IMR-90 (cell line): ENCODE results near the gene EEPD1. TPM values are rescaled to one million over a fixed set of nuclear protein-coding genes. Genes with fewer than 3 reads are reported as not detected.

ENCODE experiments used
- ATAC-seq: fragments of 200-7000 bp; cut with Tn5 transposase; 2 replicates; pipeline ENCODE4 v1.9.1; 2020; ENCODE audit warnings: low read depth, mild to moderate bottlenecking, moderate library complexity
- BruUV-seq: library from RNA; stranded (reverse); fragments of 400-500 nt; replicated peaks from 2 replicates; lab custom pipeline; 2021; lab: Mats Ljungman, UMichigan
- CTCF ChIA-PET: fragments of 300-600 bp; formaldehyde crosslinking; extraction: SDS; loops from one replicate; lab custom pipeline; 2021; ENCODE audit warnings: antibody characterized with exemption; lab: Yijun Ruan, JAX
- POLR2A ChIA-PET: fragments of 300-600 bp; sonication (Branson Sonifier 250); formaldehyde crosslinking; loops from one replicate; lab custom pipeline; 2022; ENCODE audit warnings: antibody characterized with exemption; ENCODE audit not compliant: unreplicated experiment; lab: Charles Lee
- DNase-seq: peaks from one replicate; pipeline ENCODE4 v3.0.0; 2013
- H2AFZ ChIP-seq: replicated peaks from 2 replicates; pipeline ENCODE3; 2013; ENCODE audit warnings: low read length, mild to moderate bottlenecking; ENCODE audit not compliant: poor library complexity
- H2AK5ac ChIP-seq: 2 replicates; pipeline ENCODE4 v1.6.1; 2013; ENCODE audit warnings: low read depth, low read length, inconsistent platforms
- H2AK9ac ChIP-seq: replicated peaks from 2 replicates; pipeline ENCODE3; 2013; ENCODE audit warnings: mild to moderate bottlenecking, low read depth, low read length, moderate library complexity; ENCODE audit not compliant: poor library complexity
- H2BK120ac ChIP-seq: 2 replicates; pipeline ENCODE4 v1.6.1; 2013; ENCODE audit warnings: low read depth, low read length, inconsistent platforms
- H2BK15ac ChIP-seq: 3 replicates; pipeline ENCODE4 v1.6.1; 2013; ENCODE audit warnings: low read depth, low read length, inconsistent platforms
- H2BK20ac ChIP-seq: 2 replicates; pipeline ENCODE4 v1.6.1; 2013; ENCODE audit warnings: low read depth, mild to moderate bottlenecking, inconsistent platforms, low read length, moderate library complexity
- H2BK5ac ChIP-seq: 2 replicates; pipeline ENCODE4 v1.6.1; 2013; ENCODE audit warnings: mild to moderate bottlenecking, low read depth, low read length, inconsistent platforms; ENCODE audit not compliant: poor library complexity, severe bottlenecking
- H3K14ac ChIP-seq: replicated peaks from 2 replicates; pipeline ENCODE4 v1.6.1; 2013; ENCODE audit warnings: low read depth, low read length, inconsistent platforms
- H3K18ac ChIP-seq: 2 replicates; pipeline ENCODE4 v1.6.1; 2013; ENCODE audit warnings: low read depth, low read length, control low read depth
- H3K23ac ChIP-seq: 2 replicates; pipeline ENCODE4 v1.6.1; 2013; ENCODE audit warnings: low read depth, low read length, inconsistent platforms
- H3K27ac ChIP-seq: 2 replicates; pipeline ENCODE4 v1.5.1; 2013; ENCODE audit warnings: mild to moderate bottlenecking, control low read depth, low read length; ENCODE audit not compliant: insufficient read depth
- H3K27me3 ChIP-seq: 2 replicates; pipeline ENCODE4 v1.6.1; 2013; ENCODE audit warnings: low read length; ENCODE audit not compliant: control insufficient read depth, insufficient read depth
- H3K36me3 ChIP-seq: 2 replicates; pipeline ENCODE4 v1.6.1; 2013; ENCODE audit warnings: low read length, mixed read lengths; ENCODE audit not compliant: control insufficient read depth, insufficient read depth
- H3K4ac ChIP-seq: 2 replicates; pipeline ENCODE4 v1.6.1; 2013; ENCODE audit warnings: low read depth, low read length, inconsistent platforms
- H3K4me1 ChIP-seq: 2 replicates; pipeline ENCODE4 v1.6.1; 2013; ENCODE audit warnings: low read length, mixed read lengths; ENCODE audit not compliant: control insufficient read depth, insufficient read depth
- H3K4me2 ChIP-seq: 2 replicates; pipeline ENCODE4 v1.6.1; 2013; ENCODE audit warnings: low read depth, mild to moderate bottlenecking, control low read depth, low read length, moderate library complexity
- H3K4me3 ChIP-seq: 2 replicates; pipeline ENCODE4 v1.5.1; 2013; ENCODE audit warnings: low read depth, mild to moderate bottlenecking, control low read depth, low read length, moderate library complexity; ENCODE audit not compliant: insufficient read depth
- H3K56ac ChIP-seq: 2 replicates; pipeline ENCODE4 v1.6.1; 2013; ENCODE audit warnings: low read length, inconsistent platforms; ENCODE audit not compliant: insufficient read depth; ENCODE audit errors: extremely low read depth
- H3K79me1 ChIP-seq, 2 experiments: 2 replicates each; pipeline ENCODE4 v1.6.1; 2013; ENCODE audit warnings: low read length in 2 of 2, inconsistent platforms in 1 of 2, low read depth in 1 of 2
- H3K9ac ChIP-seq: 2 replicates; pipeline ENCODE4 v1.6.1; 2013; ENCODE audit warnings: low read depth, low read length, control low read depth
- H3K9me1 ChIP-seq: 2 replicates; pipeline ENCODE4 v1.6.1; 2013; ENCODE audit warnings: low read length, inconsistent platforms; ENCODE audit not compliant: insufficient read depth
- H3K9me3 ChIP-seq: 2 replicates; pipeline ENCODE4 v1.6.1; 2013; ENCODE audit warnings: low read length; ENCODE audit not compliant: control insufficient read depth, insufficient read depth
- H4K20me1 ChIP-seq: 2 replicates; pipeline ENCODE4 v1.6.1; 2013; ENCODE audit warnings: low read length, inconsistent platforms; ENCODE audit not compliant: insufficient read depth
- H4K5ac ChIP-seq: 2 replicates; pipeline ENCODE4 v1.6.1; 2013; ENCODE audit warnings: mild to moderate bottlenecking, low read depth, low read length, control low read depth
- H4K8ac ChIP-seq, 2 experiments: 2 replicates each; pipeline ENCODE4 v1.6.1; 2013; ENCODE audit warnings: low read depth in 2 of 2, low read length in 2 of 2, control low read depth in 1 of 2, inconsistent platforms in 1 of 2
- H4K91ac ChIP-seq: 2 replicates; pipeline ENCODE4 v1.6.1; 2013; ENCODE audit warnings: low read depth, low read length, inconsistent platforms; ENCODE audit not compliant: insufficient read depth
- BHLHE40 ChIP-seq: fragments of 150-350 bp; IDR thresholded peaks from 2 replicates; pipeline ENCODE4 v1.6.1; 2016; ENCODE audit warnings: mild to moderate bottlenecking, low read depth, low read length
- CEBPB ChIP-seq: IDR thresholded peaks from 2 replicates; pipeline ENCODE4 v1.6.1; 2012; ENCODE audit warnings: low read depth, low read length, improper control_type of control experiment
- CHD1 ChIP-seq: IDR thresholded peaks from 2 replicates; pipeline ENCODE4 v1.6.1; 2012; ENCODE audit warnings: low read depth, low read length, improper control_type of control experiment
- CTCF ChIP-seq: conservative IDR thresholded peaks from 2 replicates; pipeline ENCODE4 v1.5.1; 2012; ENCODE audit warnings: mild to moderate bottlenecking, low read depth, low read length, improper control_type of control experiment
- FOS ChIP-seq: fragments of 150-350 bp; IDR thresholded peaks from 2 replicates; pipeline ENCODE4 v1.6.1; 2016; ENCODE audit warnings: low read depth, low read length
- MAFK ChIP-seq: IDR thresholded peaks from 2 replicates; pipeline ENCODE4 v1.6.1; 2012; ENCODE audit warnings: low read depth, low read length, improper control_type of control experiment
- MAZ ChIP-seq: IDR thresholded peaks from 2 replicates; pipeline ENCODE4 v1.6.1; 2012; ENCODE audit warnings: low read depth, mild to moderate bottlenecking, low read length, improper control_type of control experiment, moderate library complexity, borderline replicate concordance
- MXI1 ChIP-seq: IDR thresholded peaks from 2 replicates; pipeline ENCODE4 v1.6.1; 2012; ENCODE audit warnings: low read depth, mild to moderate bottlenecking, low read length, moderate library complexity, borderline replicate concordance
- NFE2L2 ChIP-seq: fragments of 150-350 bp; IDR thresholded peaks from 2 replicates; pipeline ENCODE4 v1.6.1; 2016; ENCODE audit warnings: low read depth, mild to moderate bottlenecking, low read length
- POLR2A ChIP-seq: IDR thresholded peaks from 2 replicates; pipeline ENCODE4 v1.6.1; 2012; ENCODE audit warnings: mild to moderate bottlenecking, low read depth, low read length
- RAD21 ChIP-seq: IDR thresholded peaks from 2 replicates; pipeline ENCODE4 v1.6.1; 2012; ENCODE audit warnings: low read length, improper control_type of control experiment
- RCOR1 ChIP-seq: IDR thresholded peaks from 2 replicates; pipeline ENCODE4 v1.6.1; 2012; ENCODE audit warnings: mild to moderate bottlenecking, low read length, improper control_type of control experiment; ENCODE audit not compliant: insufficient replicate concordance
- RFX5 ChIP-seq: IDR thresholded peaks from 2 replicates; pipeline ENCODE4 v1.8.0; 2012; ENCODE audit warnings: low read depth, mild to moderate bottlenecking, low read length, moderate library complexity
- SMC3 ChIP-seq: fragments of 150-350 bp; IDR thresholded peaks from 2 replicates; pipeline ENCODE4 v1.6.1; 2016; ENCODE audit warnings: low read depth, mild to moderate bottlenecking, antibody characterized with exemption, low read length, moderate library complexity
- WGBS, 2 experiments: methylation state at CpG; one replicate each; pipeline versions ENCODE4 v1.1.5 to v1.1.7; 2013; ENCODE audit warnings: missing lambda C conversion rate in 2 of 2; ENCODE audit not compliant: insufficient read length in 1 of 2; ENCODE audit errors: extremely low coverage in 2 of 2; 5-methylcytosine and 5-hydroxymethylcytosine counted together
- dilution Hi-C: fragments of 300-500 bp; cut with HindIII; formaldehyde crosslinking; loops from one replicate; pipeline ENCODE4 v1.14.3; 2018; ENCODE audit warnings: low sequenced_read_pairs; ENCODE audit not compliant: unreplicated experiment
- in situ Hi-C: fragments of 300-500 bp; cut with MboI; formaldehyde crosslinking; loops from 3 replicates; pipeline ENCODE4 v1.14.3; 2019; ENCODE audit warnings: low sequenced_read_pairs, inconsistent platforms, mixed read lengths
- intact Hi-C: fragments of 100-400 bp; cut with micrococcal nuclease; formaldehyde crosslinking; loops from 2 replicates; pipeline ENCODE4 v1.10.0; 2022
- polyA plus RNA-seq, 3 experiments: library from polyadenylated mRNA; depleted of rRNA; stranded (reverse); fragments of >200 nt; gene quantifications; 2 replicates each; pipeline ENCODE4 v1.2.3, GENCODE V29; 2012; ENCODE audit warnings: low replicate concordance in 1 of 3
- total RNA-seq: library from RNA; depleted of rRNA; stranded (reverse); fragments of >200 nt; gene quantifications from 2 replicates; pipeline ENCODE4 v1.2.3, GENCODE V29; 2012
- TF ChIP-seq, protein P1 (sequence below): fragments of 150-350 bp; IDR thresholded peaks from 2 replicates; pipeline ENCODE4 v1.6.1; 2016; ENCODE audit warnings: low read depth, mild to moderate bottlenecking, low read length, moderate library complexity, borderline replicate concordance

Gene EEPD1
- total and polyA plus RNA-seq, 2 of the 4 experiments (the other 2 are of a cell fraction): 7.3 to 15.2 TPM

DNA sequence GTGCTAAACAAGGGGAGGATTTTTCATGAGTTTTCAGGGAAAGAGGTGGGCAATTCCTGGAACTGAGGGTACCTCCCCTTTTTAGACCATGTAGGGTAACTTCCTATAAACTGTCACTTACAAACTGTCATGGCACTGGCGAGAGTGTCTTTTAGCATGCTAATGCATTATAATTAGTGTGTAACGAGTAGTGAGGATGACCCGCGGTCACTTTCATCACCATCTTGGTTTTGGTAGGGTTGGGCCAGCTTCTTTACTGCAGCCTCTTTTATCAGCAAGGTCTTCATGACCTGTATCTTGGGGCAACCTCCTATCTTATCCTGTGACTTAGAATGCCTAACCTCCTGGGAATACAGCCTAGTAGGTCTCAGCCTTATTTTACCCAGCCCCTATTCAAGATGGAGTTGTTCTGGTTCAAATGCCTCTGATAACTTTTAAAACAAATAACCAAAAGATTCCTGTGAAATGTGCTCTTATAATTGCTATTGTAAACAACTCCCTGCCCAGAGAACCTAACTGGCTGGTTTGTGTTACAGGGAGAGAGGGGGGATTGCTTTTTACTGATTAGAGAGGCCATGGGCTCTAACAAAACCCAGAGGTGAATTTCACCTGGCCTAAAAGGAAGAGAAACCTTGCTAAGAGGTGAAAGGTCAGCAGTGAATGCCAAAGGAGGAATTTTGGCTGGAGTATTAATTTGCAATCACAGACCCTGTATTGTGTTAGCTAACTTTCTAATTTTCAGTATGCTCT is 64.3 kb downstream of the EEPD1 start:
- Histone ChIP-seq H3K27ac (no peak overlapping the region), H3K23ac (no peak overlapping the region), H4K8ac (peak overlapping the region in 1 of 2 experiments; percentile 40; a peak in 1 of 4 replicates), H3K56ac (no peak overlapping the region), H3K9me3 (no peaks in the 10 kb centered on the region), H3K36me3 (no peaks in the 10 kb centered on the region), H2AFZ (no peak overlapping the region), H4K91ac (no peak overlapping the region), H4K20me1 (no peaks in the 10 kb centered on the region), H3K79me1 (peaks cover 10 to 39% of the 10 kb centered on the region in 2 experiments; a peak in 3 of 4 replicates), H3K4me3 (no peak overlapping the region), H2AK5ac (no peak overlapping the region), H2BK15ac (no peak overlapping the region), H3K4me2 (no peak overlapping the region), H3K27me3 (no peaks in the 10 kb centered on the region), H3K18ac (peak overlapping the region; percentile 67; the same call in 1 of the 2 replicates), H2BK120ac (no peak overlapping the region; the same call in 1 of the 2 replicates), H3K4me1 (peaks cover 19% of the 10 kb centered on the region), H2BK5ac (no peak overlapping the region), H3K14ac (no peak overlapping the region), H3K4ac (peak overlapping the region; percentile 24), H4K5ac (peak overlapping the region; percentile 46; the same call in 1 of the 2 replicates), H2AK9ac (no peak overlapping the region), H2BK20ac (0 out of 2 replicates have a peak overlapping the region, but pooled peaks have one; percentile 2), H3K9ac (no peak overlapping the region), H3K9me1 (peaks cover 8% of the 10 kb centered on the region)
- WGBS, 2 experiments: no CpG with 5 or more reads among the region's 4 CpGs
- BruUV-seq: no TSS peak
- in situ Hi-C loops: no loop called here
- CTCF ChIA-PET: no interaction called here
- intact Hi-C loops: no loop called here
- peak; percentile 24; the same call in 1 of the 2 replicates for ATAC-seq
- POLR2A ChIA-PET: no interaction called here
- no peak for DNase-seq
- dilution Hi-C loops: no loop called here
- no peak for TF ChIP-seq MAFK
- TF ChIP-seq RCOR1: no peak
- TF ChIP-seq RAD21: no peak
- no peak for TF ChIP-seq MAZ
- no peak for TF ChIP-seq BHLHE40
- TF ChIP-seq MXI1: no peak
- TF ChIP-seq NFE2L2: no peak
- no peak for TF ChIP-seq SMC3
- no peak for TF ChIP-seq POLR2A
- no peak for TF ChIP-seq FOS
- TF ChIP-seq CTCF: no peak
- no peak for TF ChIP-seq CEBPB
- TF ChIP-seq, protein P1, sequence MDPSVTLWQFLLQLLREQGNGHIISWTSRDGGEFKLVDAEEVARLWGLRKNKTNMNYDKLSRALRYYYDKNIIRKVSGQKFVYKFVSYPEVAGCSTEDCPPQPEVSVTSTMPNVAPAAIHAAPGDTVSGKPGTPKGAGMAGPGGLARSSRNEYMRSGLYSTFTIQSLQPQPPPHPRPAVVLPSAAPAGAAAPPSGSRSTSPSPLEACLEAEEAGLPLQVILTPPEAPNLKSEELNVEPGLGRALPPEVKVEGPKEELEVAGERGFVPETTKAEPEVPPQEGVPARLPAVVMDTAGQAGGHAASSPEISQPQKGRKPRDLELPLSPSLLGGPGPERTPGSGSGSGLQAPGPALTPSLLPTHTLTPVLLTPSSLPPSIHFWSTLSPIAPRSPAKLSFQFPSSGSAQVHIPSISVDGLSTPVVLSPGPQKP: no peak
- no peak for TF ChIP-seq CHD1
- no peak for TF ChIP-seq RFX5
